Nephron progenitor cell (in vitro differentiated cells): ENCODE data around the gene EGR2.

ENCODE experiments used
- DNase-seq: peaks from one replicate; pipeline ENCODE4 v3.0.0; 2021
- H3K27ac Mint-ChIP-seq: 2 replicates; pipeline ENCODE4 v1.8.0; 2021; ENCODE audit warnings: mild to moderate bottlenecking, moderate library complexity, mixed read lengths
- H3K27me3 Mint-ChIP-seq: 2 replicates; pipeline ENCODE4 v1.8.0; 2021; ENCODE audit warnings: mild to moderate bottlenecking, low read depth, mixed read lengths; ENCODE audit not compliant: poor library complexity
- H3K36me3 Mint-ChIP-seq: 2 replicates; pipeline ENCODE4 v1.8.0; 2021; ENCODE audit warnings: low read depth, mixed read lengths
- H3K4me1 Mint-ChIP-seq: 2 replicates; pipeline ENCODE4 v1.8.0; 2021; ENCODE audit warnings: mixed read lengths
- H3K4me3 Mint-ChIP-seq: 2 replicates; pipeline ENCODE4 v1.8.0; 2021; ENCODE audit warnings: mild to moderate bottlenecking, moderate library complexity, mixed read lengths
- H3K9me3 Mint-ChIP-seq: 2 replicates; pipeline ENCODE4 v1.8.0; 2021; ENCODE audit warnings: mild to moderate bottlenecking, moderate library complexity, mixed read lengths
- TF ChIP-seq, protein P1 (sequence below): fragments of 200-600 bp; sonication (generic); IDR thresholded peaks from 2 replicates; pipeline ENCODE4 v1.5.0; 2021; ENCODE audit warnings: antibody characterized with exemption

The EGR2 gene

DNA sequence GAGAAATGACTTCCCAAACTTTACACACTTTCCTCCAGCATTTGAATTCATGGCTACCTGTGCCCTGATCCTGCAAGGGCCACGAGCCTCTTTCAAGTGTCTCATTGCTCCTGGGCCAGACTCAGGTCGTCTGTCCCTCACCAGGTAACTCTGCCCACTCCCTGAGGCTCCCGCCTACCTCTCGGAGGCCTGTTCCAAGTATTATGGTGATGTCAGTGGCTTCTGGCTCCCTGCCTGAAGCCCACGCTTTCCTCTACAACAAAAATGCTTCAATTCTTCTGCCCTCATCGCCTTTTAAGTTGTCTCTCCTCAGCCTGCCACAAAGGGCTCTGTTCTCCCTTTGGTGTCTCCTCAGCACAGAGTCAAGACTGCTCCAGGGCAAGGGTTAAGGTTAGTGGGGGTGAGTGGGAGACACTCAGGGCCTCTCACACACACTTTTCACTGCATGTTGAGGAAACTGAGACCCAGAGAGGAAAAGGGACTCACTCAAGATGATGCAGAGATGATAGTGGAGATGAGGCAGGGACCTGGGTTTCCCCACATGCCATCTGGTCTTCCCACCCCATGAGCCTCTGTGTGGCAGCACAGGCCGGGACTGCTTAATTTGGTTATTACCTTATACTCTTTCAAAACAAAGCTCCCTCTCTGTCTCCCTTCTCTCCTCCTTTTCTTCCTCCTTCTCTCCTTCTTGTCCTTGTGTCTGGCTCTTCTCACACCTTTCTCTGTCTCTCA, 28.3 kb upstream of the EGR2 start:
- Mint-ChIP-seq H3K27ac (no peak overlapping the region), H3K9me3 (peaks cover 16% of the 10 kb centered on the region), H3K4me3 (no peak overlapping the region), H3K36me3 (no peaks in the 10 kb centered on the region), H3K4me1 (no peaks in the 10 kb centered on the region), H3K27me3 (peaks cover 5% of the 10 kb centered on the region)
- TF ChIP-seq, protein P1, sequence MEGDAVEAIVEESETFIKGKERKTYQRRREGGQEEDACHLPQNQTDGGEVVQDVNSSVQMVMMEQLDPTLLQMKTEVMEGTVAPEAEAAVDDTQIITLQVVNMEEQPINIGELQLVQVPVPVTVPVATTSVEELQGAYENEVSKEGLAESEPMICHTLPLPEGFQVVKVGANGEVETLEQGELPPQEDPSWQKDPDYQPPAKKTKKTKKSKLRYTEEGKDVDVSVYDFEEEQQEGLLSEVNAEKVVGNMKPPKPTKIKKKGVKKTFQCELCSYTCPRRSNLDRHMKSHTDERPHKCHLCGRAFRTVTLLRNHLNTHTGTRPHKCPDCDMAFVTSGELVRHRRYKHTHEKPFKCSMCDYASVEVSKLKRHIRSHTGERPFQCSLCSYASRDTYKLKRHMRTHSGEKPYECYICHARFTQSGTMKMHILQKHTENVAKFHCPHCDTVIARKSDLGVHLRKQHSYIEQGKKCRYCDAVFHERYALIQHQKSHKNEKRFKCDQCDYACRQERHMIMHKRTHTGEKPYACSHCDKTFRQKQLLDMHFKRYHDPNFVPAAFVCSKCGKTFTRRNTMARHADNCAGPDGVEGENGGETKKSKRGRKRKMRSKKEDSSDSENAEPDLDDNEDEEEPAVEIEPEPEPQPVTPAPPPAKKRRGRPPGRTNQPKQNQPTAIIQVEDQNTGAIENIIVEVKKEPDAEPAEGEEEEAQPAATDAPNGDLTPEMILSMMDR = no peak
- DNase-seq = no peak

DNA sequence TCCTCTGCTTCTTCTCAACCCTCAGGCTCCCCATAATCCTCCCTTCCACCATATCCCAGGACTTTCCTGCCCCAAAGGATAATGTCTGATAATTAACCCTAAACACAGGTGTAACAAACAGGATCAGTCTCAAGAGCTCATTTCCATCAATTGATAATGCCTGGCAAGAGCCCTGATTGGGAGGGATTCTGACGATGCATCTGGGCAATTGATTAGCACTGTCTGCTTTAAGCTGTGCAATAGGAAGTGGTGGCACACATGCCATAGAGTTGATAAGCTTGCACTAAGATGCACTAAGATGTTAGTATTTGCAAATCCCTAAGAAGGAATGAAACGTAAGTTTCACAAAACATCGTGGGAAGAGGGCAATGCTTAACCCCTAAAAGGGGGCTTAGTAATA, 27.4 kb upstream of the EGR2 start:
- Mint-ChIP-seq H3K4me1 (no peaks in the 10 kb centered on the region), H3K9me3 (peaks cover 11% of the 10 kb centered on the region), H3K36me3 (no peaks in the 10 kb centered on the region), H3K4me3 (no peak overlapping the region), H3K27ac (no peak overlapping the region), H3K27me3 (peaks cover 5% of the 10 kb centered on the region)
- DNase-seq = no peak
- TF ChIP-seq, protein P1 = no peak

DNA sequence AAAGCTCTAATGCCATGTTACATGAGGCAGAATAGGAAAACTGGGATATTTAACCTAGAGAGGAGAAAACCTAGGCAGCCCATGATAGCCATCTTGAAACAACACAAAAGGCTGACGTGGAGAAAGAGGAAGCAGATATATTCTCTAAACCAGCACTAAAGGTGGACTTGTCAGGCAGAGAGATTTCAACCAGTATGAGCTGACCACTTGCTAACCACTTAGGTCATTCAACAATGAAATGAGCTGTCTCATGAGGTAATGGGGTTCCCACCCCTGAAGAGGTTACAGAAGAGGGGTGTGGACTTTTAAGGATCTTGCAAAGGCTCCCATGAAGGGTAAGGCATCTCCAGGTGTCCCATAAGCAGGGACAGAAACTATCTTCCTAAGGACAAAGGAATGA, 26.8 kb upstream of the EGR2 start:
- Mint-ChIP-seq H3K9me3 (peaks cover 11% of the 10 kb centered on the region), H3K27ac (no peak overlapping the region), H3K4me3 (no peak overlapping the region), H3K27me3 (peaks cover 5% of the 10 kb centered on the region), H3K36me3 (no peaks in the 10 kb centered on the region), H3K4me1 (no peaks in the 10 kb centered on the region)
- TF ChIP-seq, protein P1 = no peak
- no peak for DNase-seq

DNA sequence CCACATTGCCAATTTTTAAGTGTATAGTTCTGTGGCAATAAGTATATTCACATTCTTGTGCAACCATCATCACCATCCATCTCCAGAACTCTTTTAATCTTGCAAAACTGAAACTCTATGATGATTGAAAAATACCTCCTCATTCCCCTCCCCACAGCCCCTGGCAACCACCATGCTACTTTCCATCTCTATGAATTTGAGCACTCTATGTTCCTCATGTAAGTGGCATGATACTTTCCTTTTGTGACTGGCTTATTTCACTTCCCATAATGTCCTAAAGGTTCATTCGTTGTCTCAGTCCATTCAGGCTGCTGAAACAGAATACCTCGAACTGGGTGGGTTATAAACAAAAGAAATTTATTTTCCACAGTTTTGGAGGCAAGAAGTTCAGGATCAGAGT, 23.4 kb upstream of the EGR2 start:
- H3K4me3 Mint-ChIP-seq = no peak overlapping the region
- no peak for DNase-seq
- no peak overlapping the region for H3K27ac Mint-ChIP-seq
- TF ChIP-seq, protein P1 = no peak
- H3K4me1 Mint-ChIP-seq = no peaks in the 10 kb centered on the region
- no peaks in the 10 kb centered on the region for H3K36me3 Mint-ChIP-seq
- no peaks in the 10 kb centered on the region for H3K27me3 Mint-ChIP-seq
- no peaks in the 10 kb centered on the region for H3K9me3 Mint-ChIP-seq

DNA sequence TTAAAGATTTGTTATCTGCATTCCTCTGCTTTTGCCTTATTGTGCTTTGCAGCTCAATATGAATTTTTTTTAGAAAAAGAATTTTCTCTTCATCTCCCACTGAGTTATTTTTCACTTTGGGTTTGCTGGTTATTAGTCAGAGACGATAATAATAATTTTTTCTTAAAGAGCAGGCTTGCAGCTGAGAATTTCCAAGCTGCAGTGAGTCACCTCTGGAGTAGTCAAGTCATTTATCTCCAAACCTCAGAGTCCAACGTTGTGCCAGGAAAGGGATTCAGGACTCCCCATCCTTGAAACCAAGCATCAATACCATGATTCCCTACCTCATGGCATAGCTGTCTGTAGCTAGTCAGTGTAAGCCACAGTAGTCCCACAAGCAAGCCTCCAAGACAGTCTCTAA, 15.2 kb upstream of the EGR2 start:
- H3K27me3 Mint-ChIP-seq = peaks cover 2% of the 10 kb centered on the region
- no peaks in the 10 kb centered on the region for H3K4me1 Mint-ChIP-seq
- no peak overlapping the region for H3K4me3 Mint-ChIP-seq
- TF ChIP-seq, protein P1 = no peak
- H3K36me3 Mint-ChIP-seq = no peaks in the 10 kb centered on the region
- peaks cover 4% of the 10 kb centered on the region for H3K9me3 Mint-ChIP-seq
- DNase-seq = no peak
- H3K27ac Mint-ChIP-seq = no peak overlapping the region

DNA sequence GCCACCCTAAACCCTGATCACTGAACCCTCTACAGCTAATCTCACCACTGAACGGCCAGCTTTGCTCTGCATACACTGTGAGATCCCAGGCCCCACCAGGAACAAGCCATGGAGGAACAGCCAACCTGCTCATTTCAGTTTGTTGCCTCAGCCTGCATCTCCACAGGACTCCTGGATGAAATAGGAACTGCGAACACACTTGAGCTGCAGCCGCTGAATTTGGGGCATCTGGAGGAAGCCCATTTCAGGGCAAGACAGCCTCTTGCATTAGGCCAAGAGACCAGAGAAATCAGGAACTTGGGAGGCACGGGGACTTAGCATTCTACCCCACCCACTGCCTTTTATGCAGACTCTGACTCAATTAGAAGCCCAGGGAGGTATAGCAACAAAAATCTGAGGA, 14.5 kb upstream of the EGR2 start:
- Mint-ChIP-seq H3K27ac (no peak overlapping the region), H3K9me3 (peaks cover 4% of the 10 kb centered on the region), H3K36me3 (no peaks in the 10 kb centered on the region), H3K4me3 (no peak overlapping the region), H3K27me3 (peaks cover 2% of the 10 kb centered on the region), H3K4me1 (no peaks in the 10 kb centered on the region)
- no peak for DNase-seq
- TF ChIP-seq, protein P1 = no peak
